PC-3 (cell line): ENCODE results near the gene CIDEB. TPM values are rescaled to one million over a fixed set of nuclear protein-coding genes. Genes with fewer than 3 reads are reported as not detected.

ENCODE experiments used
- ATAC-seq: fragments of 200-7000 bp; cut with Tn5 transposase; 2 replicates; pipeline ENCODE4 v1.9.1; 2020; ENCODE audit warnings: mild to moderate bottlenecking, moderate library complexity
- BruUV-seq: library from RNA; stranded (reverse); fragments of 400-500 nt; replicated peaks from 2 replicates; lab custom pipeline; 2021; lab: Mats Ljungman, UMichigan
- CTCF ChIA-PET: fragments of 300-600 bp; sonication (Branson Sonifier 250); formaldehyde crosslinking; loops from one replicate; lab custom pipeline; 2022; ENCODE audit warnings: antibody characterized with exemption; lab: Charles Lee
- POLR2A ChIA-PET: fragments of 300-600 bp; sonication (Branson Sonifier 250); formaldehyde crosslinking; loops from one replicate; lab custom pipeline; 2022; ENCODE audit warnings: antibody characterized with exemption; ENCODE audit not compliant: unreplicated experiment; lab: Charles Lee
- DNase-seq: peaks from one replicate; pipeline ENCODE4 v3.0.0-alpha.2; 2015
- H2AFZ ChIP-seq: fragments of 300-600 bp; sonication (generic); 2 replicates; pipeline ENCODE4 v1.6.0; 2016; ENCODE audit warnings: antibody characterized with exemption, low read length
- H3F3A ChIP-seq: fragments of 300-600 bp; sonication (generic); one replicate; pipeline ENCODE4 v1.6.0; 2017; ENCODE audit warnings: antibody characterized with exemption, low read length, control low read depth, mild to moderate bottlenecking; ENCODE audit not compliant: unreplicated experiment
- H3K27ac ChIP-seq: fragments of 300-600 bp; sonication (generic); 2 replicates; pipeline ENCODE4 v1.5.1; 2016; ENCODE audit warnings: mild to moderate bottlenecking, low read length
- H3K27me3 ChIP-seq: fragments of 300-600 bp; sonication (generic); 2 replicates; pipeline ENCODE4 v1.6.1; 2016; ENCODE audit warnings: low read length, mixed read lengths
- H3K36me3 ChIP-seq: fragments of 300-600 bp; sonication (generic); 2 replicates; pipeline ENCODE4 v1.6.1; 2016; ENCODE audit warnings: low read depth, mixed run types, low read length, mixed read lengths
- H3K4me1 ChIP-seq: fragments of 300-600 bp; sonication (generic); 2 replicates; pipeline ENCODE4 v1.5.1; 2016; ENCODE audit warnings: low read length; ENCODE audit not compliant: insufficient read depth
- H3K4me2 ChIP-seq: fragments of 300-600 bp; sonication (generic); 2 replicates; pipeline ENCODE4 v1.6.0; 2016; ENCODE audit warnings: low read length
- H3K4me3 ChIP-seq: fragments of 300-600 bp; sonication (generic); 2 replicates; pipeline ENCODE4 v1.5.1; 2016; ENCODE audit warnings: mild to moderate bottlenecking, low read length, mixed read lengths
- H3K79me2 ChIP-seq: fragments of 300-600 bp; sonication (generic); 2 replicates; pipeline ENCODE4 v1.6.1; 2017; ENCODE audit warnings: low read length, mixed read lengths
- H3K9ac ChIP-seq: fragments of 300-600 bp; sonication (generic); 2 replicates; pipeline ENCODE4 v1.6.0; 2016; ENCODE audit warnings: mild to moderate bottlenecking, low read length
- H3K9me2 ChIP-seq: fragments of 300-600 bp; sonication (generic); replicated peaks from 2 replicates; pipeline ENCODE4 v1.6.1; 2016; ENCODE audit warnings: mixed run types, low read length, mixed read lengths
- H3K9me3 ChIP-seq: fragments of 300-600 bp; sonication (generic); 2 replicates; pipeline ENCODE4 v1.6.1; 2016; ENCODE audit warnings: low read length, mixed read lengths
- H4K20me1 ChIP-seq: fragments of 300-600 bp; sonication (generic); 2 replicates; pipeline ENCODE4 v1.6.1; 2016; ENCODE audit warnings: low read length, mixed read lengths
- CTCF ChIP-seq: fragments of 300-600 bp; sonication (generic); conservative IDR thresholded peaks from 2 replicates; pipeline ENCODE4 v1.5.1; 2017; ENCODE audit warnings: antibody characterized with exemption, low read depth, mild to moderate bottlenecking, low read length
- EZH2 ChIP-seq: fragments of 300-600 bp; sonication (generic); IDR thresholded peaks from one replicate; pipeline ENCODE4 v1.6.1; 2017; ENCODE audit warnings: antibody characterized with exemption, mild to moderate bottlenecking, low read length; ENCODE audit not compliant: unreplicated experiment
- EZH2phosphoT487 ChIP-seq: fragments of 300-600 bp; sonication (generic); IDR thresholded peaks from 2 replicates; pipeline ENCODE4 v1.6.1; 2018; ENCODE audit warnings: mild to moderate bottlenecking, antibody characterized with exemption, low read length, borderline replicate concordance
- intact Hi-C: fragments of 100-400 bp; cut with micrococcal nuclease; formaldehyde crosslinking; loops from 2 replicates; pipeline ENCODE4 v1.9.0; 2023
- total RNA-seq: library from RNA; depleted of rRNA; stranded (reverse); fragments of >200 nt; gene quantifications from 2 replicates; pipeline ENCODE4 v1.2.3, GENCODE V29; 2014

Gene CIDEB
- total RNA-seq, 1 experiment from 2014 or later: not detected

GRCh38 chr14:24317141-24317928 lies 9.6 kb upstream of the CIDEB start:
- Histone ChIP-seq H3K9me2 (no peaks in the 10 kb centered on the region), H3K9me3 (no peaks in the 10 kb centered on the region), H3K36me3 (no peaks in the 10 kb centered on the region), H3K79me2 (no peaks in the 10 kb centered on the region), H2AFZ (no peak overlapping the region), H3K4me2 (peak overlapping the region; percentile 24; the same call in 1 of the 2 replicates), H3F3A (no peaks in the 10 kb centered on the region), H3K27ac (no peak overlapping the region), H4K20me1 (no peaks in the 10 kb centered on the region), H3K9ac (no peak overlapping the region), H3K27me3 (no peaks in the 10 kb centered on the region), H3K4me1 (peaks cover 12% of the 10 kb centered on the region), H3K4me3 (no peak overlapping the region)
- CTCF ChIA-PET: no interaction called here
- ATAC-seq (peak; percentile 58), DNase-seq (peak; percentile 70)
- TF ChIP-seq CTCF: no peak
- TF ChIP-seq EZH2phosphoT487: no peak
- TF ChIP-seq EZH2: no peak
- no TSS peak for BruUV-seq
- intact Hi-C loops: no loop called here
- POLR2A ChIA-PET: no interaction called here

- H3K4me2 ChIP-seq: no peak overlapping the region
- DNase-seq (no peak), ATAC-seq (no peak)
- H3K27me3 ChIP-seq: no peaks in the 10 kb centered on the region
- intact Hi-C loops: no loop called here
- H3F3A ChIP-seq: no peaks in the 10 kb centered on the region
- peaks cover 12% of the 10 kb centered on the region for H3K4me1 ChIP-seq
- no peak overlapping the region for H3K9ac ChIP-seq
- TF ChIP-seq EZH2phosphoT487: no peak
- no peak for TF ChIP-seq EZH2
- TF ChIP-seq CTCF: no peak
- BruUV-seq: no TSS peak
- POLR2A ChIA-PET: no interaction called here
- CTCF ChIA-PET: no interaction called here
- no peak overlapping the region for H2AFZ ChIP-seq
- H3K9me3 ChIP-seq: no peaks in the 10 kb centered on the region
- no peaks in the 10 kb centered on the region for H3K36me3 ChIP-seq
- H3K9me2 ChIP-seq: no peaks in the 10 kb centered on the region
- H4K20me1 ChIP-seq: no peaks in the 10 kb centered on the region
- H3K27ac ChIP-seq: no peak overlapping the region
- no peak overlapping the region for H3K4me3 ChIP-seq
- no peaks in the 10 kb centered on the region for H3K79me2 ChIP-seq
Measured at GRCh38 chr14:24316597-24316950, 8.8 kb upstream of the CIDEB start.

- DNase-seq (no peak), ATAC-seq (peak; percentile 53)
- no TSS peak for BruUV-seq
- Histone ChIP-seq H3K4me3 (no peak overlapping the region), H2AFZ (no peak overlapping the region), H3K79me2 (no peaks in the 10 kb centered on the region), H3K9ac (no peak overlapping the region), H3K9me2 (no peaks in the 10 kb centered on the region), H3K36me3 (no peaks in the 10 kb centered on the region), H3F3A (no peaks in the 10 kb centered on the region), H3K4me1 (peaks cover 12% of the 10 kb centered on the region), H3K4me2 (no peak overlapping the region), H3K27ac (no peak overlapping the region), H4K20me1 (no peaks in the 10 kb centered on the region), H3K9me3 (no peaks in the 10 kb centered on the region), H3K27me3 (no peaks in the 10 kb centered on the region)
- POLR2A ChIA-PET: no interaction called here
- CTCF ChIA-PET: no interaction called here
- intact Hi-C loops: no loop called here
- TF ChIP-seq EZH2: no peak
- TF ChIP-seq EZH2phosphoT487: no peak
Measured at GRCh38 chr14:24315807-24316596, 8.2 kb upstream of the CIDEB start.
